Measurements from ENCODE around the gene ANKRD66.

ANKRD66 gene

GRCh38 chr6:46792635-46793034 is 45.9 kb downstream of the ANKRD66 start:
- no peak for DNase-seq

DNA sequence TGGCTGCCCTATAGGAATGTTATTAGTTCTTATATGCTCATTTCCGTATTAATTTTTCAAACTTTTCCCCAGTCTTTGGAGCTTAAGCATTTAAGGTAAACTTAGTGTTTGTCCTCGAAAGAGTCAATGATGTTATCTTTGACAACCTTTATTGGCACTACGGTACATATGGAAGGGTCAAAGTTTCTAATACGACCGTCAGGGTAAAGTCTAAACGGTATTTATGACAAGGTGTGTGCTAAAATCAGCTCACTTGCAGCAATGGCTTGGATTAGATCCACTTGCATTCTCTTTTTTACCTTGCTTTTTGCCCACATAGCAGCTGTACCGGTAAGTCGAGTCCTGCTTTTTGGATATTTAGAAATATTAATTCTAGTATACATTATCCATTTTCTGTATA is 46.4 kb downstream of the ANKRD66 start, which contains the start of gene MEP1A:
Gene MEP1A (plus strand): TSS at position 252 of the 400 bp plus-strand sequence. CDS start 10 bp downstream, at position 262.
- no peak for DNase-seq

DNA sequence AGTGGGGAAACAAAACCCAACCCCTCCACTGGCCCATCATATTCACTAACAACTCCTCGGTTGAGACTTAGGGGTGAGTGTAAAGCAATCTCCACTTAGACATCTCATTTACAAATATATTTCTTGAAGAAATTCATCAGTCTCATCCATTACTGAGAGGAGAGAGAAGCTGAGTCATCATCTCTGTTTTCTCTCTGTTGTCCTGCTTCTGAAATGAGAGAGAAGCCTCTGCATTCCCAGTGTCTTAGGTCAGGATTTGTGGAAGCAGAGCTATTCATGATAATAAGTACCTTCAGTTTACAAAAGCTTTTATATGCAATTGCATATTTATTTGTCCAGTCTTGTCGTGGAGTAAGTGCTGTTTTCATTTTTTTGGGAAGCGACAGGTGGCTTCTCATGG is 47.3 kb downstream of the ANKRD66 start:
- no peak for DNase-seq

- no peak for DNase-seq
These were observed 49.1 kb downstream of the ANKRD66 start for GRCh38 chr6:46795816-46796215.

GRCh38 chr6:46796848-46797580 is 50.3 kb downstream of the ANKRD66 start:
- DNase-seq: no peak

DNA sequence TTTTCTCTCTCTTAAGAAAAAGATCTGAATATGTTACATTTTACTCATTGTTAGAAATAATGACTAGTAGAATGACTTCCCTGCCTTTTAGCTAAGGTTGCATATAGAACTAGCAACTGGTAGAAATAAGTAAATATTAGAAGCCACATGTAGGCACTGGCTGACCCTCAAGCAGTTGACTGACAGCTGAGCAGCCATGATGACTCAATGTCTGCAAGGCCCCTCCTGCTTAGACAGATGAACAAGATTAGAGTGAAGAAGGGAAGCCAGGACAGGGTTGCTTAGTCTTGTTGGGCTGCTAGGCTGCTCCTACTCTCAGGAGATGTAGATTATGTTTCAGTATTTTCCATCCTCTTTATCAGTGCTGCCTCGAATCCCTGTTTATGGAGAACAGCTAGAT is 52.9 kb downstream of the ANKRD66 start:
- DNase-seq: no peak

- no peak for DNase-seq
These were observed 62.1 kb downstream of the ANKRD66 start for GRCh38 chr6:46808806-46809205.

Measured in RPMI8226 (cell line).